ENCODE measurements around the gene TKFC.
A peak's percentile ranks its signal among the peaks of the same experiment; 100 is the strongest.

Gene TKFC

GRCh38 chr11:61302550-61302949 is 30.5 kb upstream of the TKFC start:
- H3K4me2 ChIP-seq (ENCODE audit: low read length), result no peak overlapping the region
- H2BK5ac ChIP-seq (ENCODE audit: low read depth, low read length, poor library complexity), result no peak overlapping the region
- H3K23ac ChIP-seq (ENCODE audit: low read length), result no peak overlapping the region
- no peak overlapping the region for H4K91ac ChIP-seq (ENCODE audit: low read depth, low read length)
- H4K12ac ChIP-seq (ENCODE audit: low read depth, low read length), result no peak overlapping the region
- H2AK5ac ChIP-seq (ENCODE audit: low read length), result no peak overlapping the region
- no peaks in the 10 kb centered on the region for H3K27me3 ChIP-seq (ENCODE audit: insufficient read depth, low read length)
- peaks cover 2 to 5% of the 10 kb centered on the region in 2 experiments for H3K4me1 ChIP-seq (ENCODE audit: control insufficient read depth in 1 of 2, insufficient read depth in 2 of 2, low read length in 2 of 2)
- no peak overlapping the region for H3K4ac ChIP-seq (ENCODE audit: low read depth, low read length)
- no peak overlapping the region for H2AFZ ChIP-seq (ENCODE audit: insufficient read depth, low read length, poor library complexity)
- no peak overlapping the region for H3K27ac ChIP-seq (ENCODE audit: low read depth, low read length)
- no peak overlapping the region for H3K9ac ChIP-seq (ENCODE audit: low read length)
- peaks cover 54 to 77% of the 10 kb centered on the region in 2 experiments for H3K36me3 ChIP-seq (ENCODE audit: control insufficient read depth in 1 of 2, insufficient read depth in 2 of 2, low read length in 2 of 2)
- H4K8ac ChIP-seq (ENCODE audit: low read depth, low read length), result no peak overlapping the region
- no peak overlapping the region for H2BK12ac ChIP-seq (ENCODE audit: low read length)
- no peaks in the 10 kb centered on the region for H3K79me1 ChIP-seq (ENCODE audit: low read length)
- H3K79me2 ChIP-seq (ENCODE audit: control insufficient read depth, insufficient read depth, low read length, poor library complexity), result no peaks in the 10 kb centered on the region
- no peak overlapping the region for H2BK120ac ChIP-seq (ENCODE audit: insufficient read depth, low read length, poor library complexity)
- peak overlapping the region; percentile 35 for H3K4me3 ChIP-seq (ENCODE audit: low read depth, low read length)
- no peaks in the 10 kb centered on the region for H3K9me3 ChIP-seq (ENCODE audit: insufficient read depth, low read depth, low read length)
- no CpG with 5 or more reads among the region's 13 CpGs for WGBS (ENCODE audit: extremely low coverage, insufficient coverage, insufficient read length)
- no peak overlapping the region for H3K18ac ChIP-seq (ENCODE audit: low read length)
- no peak overlapping the region for H3K14ac ChIP-seq (ENCODE audit: low read length)
- no peak for DNase-seq

GRCh38 chr11:61303725-61304124 is 29.3 kb upstream of the TKFC start:
- Histone ChIP-seq H3K4me3 (ENCODE audit: low read depth, low read length) (no peak overlapping the region), H3K4me2 (ENCODE audit: low read length) (no peak overlapping the region), H2AK5ac (ENCODE audit: low read length) (no peak overlapping the region), H3K27me3 (ENCODE audit: insufficient read depth, low read length) (no peaks in the 10 kb centered on the region), H3K79me1 (ENCODE audit: low read length) (no peaks in the 10 kb centered on the region), H4K8ac (ENCODE audit: low read depth, low read length) (no peak overlapping the region), H4K12ac (ENCODE audit: low read depth, low read length) (no peak overlapping the region), H2BK12ac (ENCODE audit: low read length) (no peak overlapping the region), H3K36me3 (ENCODE audit: control insufficient read depth in 1 of 2, insufficient read depth in 2 of 2, low read length in 2 of 2) (peaks cover 63 to 85% of the 10 kb centered on the region in 2 experiments), H3K4ac (ENCODE audit: low read depth, low read length) (no peak overlapping the region), H3K9ac (ENCODE audit: low read length) (no peak overlapping the region), H2AFZ (ENCODE audit: insufficient read depth, low read length, poor library complexity) (no peak overlapping the region), H2BK120ac (ENCODE audit: insufficient read depth, low read length, poor library complexity) (no peak overlapping the region), H3K18ac (ENCODE audit: low read length) (no peak overlapping the region), H2BK5ac (ENCODE audit: low read depth, low read length, poor library complexity) (no peak overlapping the region), H3K79me2 (ENCODE audit: control insufficient read depth, insufficient read depth, low read length, poor library complexity) (no peaks in the 10 kb centered on the region), H3K27ac (ENCODE audit: low read depth, low read length) (no peak overlapping the region), H4K91ac (ENCODE audit: low read depth, low read length) (no peak overlapping the region), H3K9me3 (ENCODE audit: insufficient read depth, low read depth, low read length) (peaks cover 2% of the 10 kb centered on the region), H3K4me1 (ENCODE audit: control insufficient read depth in 1 of 2, insufficient read depth in 2 of 2, low read length in 2 of 2) (peaks cover 0 to 4% of the 10 kb centered on the region in 2 experiments), H3K23ac (ENCODE audit: low read length) (no peak overlapping the region), H3K14ac (ENCODE audit: low read length) (no peak overlapping the region)
- WGBS (ENCODE audit: extremely low coverage, insufficient coverage, insufficient read length), result no CpG with 5 or more reads among the region's 9 CpGs
- no peak for DNase-seq

- Histone ChIP-seq H3K18ac (ENCODE audit: low read length) (no peak overlapping the region), H2AK5ac (ENCODE audit: low read length) (no peak overlapping the region), H3K9me3 (ENCODE audit: insufficient read depth, low read depth, low read length) (peaks cover 2% of the 10 kb centered on the region), H3K4me1 (ENCODE audit: control insufficient read depth in 1 of 2, insufficient read depth in 2 of 2, low read length in 2 of 2) (peaks cover 0 to 4% of the 10 kb centered on the region in 2 experiments), H3K27me3 (ENCODE audit: insufficient read depth, low read length) (no peaks in the 10 kb centered on the region), H2AFZ (ENCODE audit: insufficient read depth, low read length, poor library complexity) (no peak overlapping the region), H2BK12ac (ENCODE audit: low read length) (no peak overlapping the region), H3K23ac (ENCODE audit: low read length) (no peak overlapping the region), H3K4ac (ENCODE audit: low read depth, low read length) (no peak overlapping the region), H3K4me2 (ENCODE audit: low read length) (no peak overlapping the region), H3K9ac (ENCODE audit: low read length) (no peak overlapping the region), H3K4me3 (ENCODE audit: low read depth, low read length) (no peak overlapping the region), H4K91ac (ENCODE audit: low read depth, low read length) (no peak overlapping the region), H3K79me1 (ENCODE audit: low read length) (no peaks in the 10 kb centered on the region), H2BK5ac (ENCODE audit: low read depth, low read length, poor library complexity) (no peak overlapping the region), H3K27ac (ENCODE audit: low read depth, low read length) (no peak overlapping the region), H4K12ac (ENCODE audit: low read depth, low read length) (no peak overlapping the region), H3K36me3 (ENCODE audit: control insufficient read depth in 1 of 2, insufficient read depth in 2 of 2, low read length in 2 of 2) (peaks cover 66 to 87% of the 10 kb centered on the region in 2 experiments), H4K8ac (ENCODE audit: low read depth, low read length) (no peak overlapping the region), H3K79me2 (ENCODE audit: control insufficient read depth, insufficient read depth, low read length, poor library complexity) (no peaks in the 10 kb centered on the region), H2BK120ac (ENCODE audit: insufficient read depth, low read length, poor library complexity) (no peak overlapping the region), H3K14ac (ENCODE audit: low read length) (no peak overlapping the region)
- no peak for DNase-seq
- no CpG with 5 or more reads among the region's 7 CpGs for WGBS (ENCODE audit: extremely low coverage, insufficient coverage, insufficient read length)
Observed at GRCh38 chr11:61305417-61305816, 27.6 kb upstream of the TKFC start.

GRCh38 chr11:61306221-61306620 is 26.8 kb upstream of the TKFC start:
- Histone ChIP-seq H3K4me3 (ENCODE audit: low read depth, low read length) (no peak overlapping the region), H2BK12ac (ENCODE audit: low read length) (no peak overlapping the region), H4K12ac (ENCODE audit: low read depth, low read length) (no peak overlapping the region), H3K79me1 (ENCODE audit: low read length) (no peaks in the 10 kb centered on the region), H3K27me3 (ENCODE audit: insufficient read depth, low read length) (no peaks in the 10 kb centered on the region), H2BK5ac (ENCODE audit: low read depth, low read length, poor library complexity) (no peak overlapping the region), H3K9me3 (ENCODE audit: insufficient read depth, low read depth, low read length) (peaks cover 2% of the 10 kb centered on the region), H4K91ac (ENCODE audit: low read depth, low read length) (no peak overlapping the region), H2AK5ac (ENCODE audit: low read length) (no peak overlapping the region), H3K27ac (ENCODE audit: low read depth, low read length) (no peak overlapping the region), H3K4ac (ENCODE audit: low read depth, low read length) (no peak overlapping the region), H2AFZ (ENCODE audit: insufficient read depth, low read length, poor library complexity) (no peak overlapping the region), H3K14ac (ENCODE audit: low read length) (no peak overlapping the region), H2BK120ac (ENCODE audit: insufficient read depth, low read length, poor library complexity) (no peak overlapping the region), H4K8ac (ENCODE audit: low read depth, low read length) (no peak overlapping the region), H3K4me2 (ENCODE audit: low read length) (no peak overlapping the region), H3K4me1 (ENCODE audit: control insufficient read depth in 1 of 2, insufficient read depth in 2 of 2, low read length in 2 of 2) (peaks cover 0 to 4% of the 10 kb centered on the region in 2 experiments), H3K36me3 (ENCODE audit: control insufficient read depth in 1 of 2, insufficient read depth in 2 of 2, low read length in 2 of 2) (peaks cover 64 to 86% of the 10 kb centered on the region in 2 experiments), H3K23ac (ENCODE audit: low read length) (no peak overlapping the region), H3K79me2 (ENCODE audit: control insufficient read depth, insufficient read depth, low read length, poor library complexity) (no peaks in the 10 kb centered on the region), H3K18ac (ENCODE audit: low read length) (no peak overlapping the region), H3K9ac (ENCODE audit: low read length) (no peak overlapping the region)
- no CpG with 5 or more reads among the region's 1 CpG for WGBS (ENCODE audit: extremely low coverage, insufficient coverage, insufficient read length)
- no peak for DNase-seq

All from trophoblast cell (in vitro differentiated cells and primary cell).